Measurements from ENCODE around the gene AGAP2.

GRCh38 chr12:57739914-57740538 lies 1.5 kb upstream of the AGAP2 start:
- TF ChIP-seq CTCF (conservative IDR thresholded peaks at IDR 0.05; ENCODE audit: low read depth, low read length): no peak
- no peak for TF ChIP-seq EZH2 (IDR thresholded peaks at IDR 0.05; ENCODE audit: low read length, unreplicated experiment)

Data from PC-3 (cell line).